ENCODE measurements around the gene GLTP. TPM values are rescaled to one million over a fixed set of nuclear protein-coding genes. Genes with fewer than 3 reads are reported as not detected.

GLTP gene
- total and polyA plus RNA-seq, 2 of the 4 experiments (the other 2 are of a cell fraction), result 34.4 to 58.4 TPM

- Histone ChIP-seq H2BK5ac (ENCODE audit: low read depth, low read length, poor library complexity, severe bottlenecking) (no peak overlapping the region), H3K4me3 (ENCODE audit: insufficient read depth, low read depth, low read length) (no peak overlapping the region), H3K4me2 (ENCODE audit: low read depth, low read length) (no peak overlapping the region), H2AFZ (replicated peaks; ENCODE audit: low read length, poor library complexity) (no peak overlapping the region), H4K5ac (ENCODE audit: low read depth, low read length) (no peak overlapping the region), H2BK120ac (ENCODE audit: low read depth, low read length) (no peak overlapping the region), H3K56ac (ENCODE audit: extremely low read depth, insufficient read depth, low read length) (no peak overlapping the region), H2AK9ac (replicated peaks; ENCODE audit: low read depth, low read length, poor library complexity) (no peak overlapping the region), H3K18ac (ENCODE audit: low read depth, low read length) (no peak overlapping the region), H3K79me1 (ENCODE audit: low read depth in 1 of 2, low read length in 2 of 2) (no peaks in the 10 kb centered on the region), H2BK15ac (ENCODE audit: low read depth, low read length) (no peak overlapping the region), H3K27ac (ENCODE audit: insufficient read depth, low read length) (no peak overlapping the region), H4K8ac (ENCODE audit: low read depth in 2 of 2, low read length in 2 of 2) (no peak overlapping the region), H3K9me1 (ENCODE audit: insufficient read depth, low read length) (peaks cover 7% of the 10 kb centered on the region; the same call in 1 of the 2 replicates), H3K4me1 (ENCODE audit: control insufficient read depth, insufficient read depth, low read length) (0 out of 2 replicates have a peak, but pooled peaks cover 6% of the 10 kb centered on the region), H3K14ac (replicated peaks; ENCODE audit: low read depth, low read length) (no peak overlapping the region), H3K9ac (ENCODE audit: low read depth, low read length) (no peak overlapping the region), H4K20me1 (ENCODE audit: insufficient read depth, low read length) (no peaks in the 10 kb centered on the region), H3K4ac (ENCODE audit: low read depth, low read length) (0 out of 2 replicates have a peak overlapping the region, but pooled peaks have one; percentile 16), H3K9me3 (ENCODE audit: control insufficient read depth, insufficient read depth, low read length) (no peaks in the 10 kb centered on the region), H3K27me3 (ENCODE audit: control insufficient read depth, insufficient read depth, low read length) (no peaks in the 10 kb centered on the region; the same call in 1 of the 2 replicates), H4K91ac (ENCODE audit: insufficient read depth, low read depth, low read length) (no peak overlapping the region; the same call in 1 of the 2 replicates), H2AK5ac (ENCODE audit: low read depth, low read length) (no peak overlapping the region), H2BK20ac (ENCODE audit: low read depth, low read length) (no peak overlapping the region), H3K23ac (ENCODE audit: low read depth, low read length) (no peak overlapping the region), H3K36me3 (ENCODE audit: control insufficient read depth, insufficient read depth, low read length) (no peaks in the 10 kb centered on the region)
- dilution Hi-C loops (cut with HindIII; ENCODE audit: low sequenced_read_pairs, unreplicated experiment), result no loop called here
- no TSS peak for BruUV-seq (replicated peaks)
- in situ Hi-C loops (cut with MboI; ENCODE audit: low sequenced_read_pairs), result no loop called here
- 91% methylated on average over 5 of the region's 13 CpGs; no CpG with 5 or more reads in 1 of the 2 experiments for WGBS, 2 experiments (ENCODE audit: extremely low coverage in 2 of 2, insufficient read length in 1 of 2)
- TF ChIP-seq CEBPB (IDR thresholded peaks at IDR 0.05; ENCODE audit: low read depth, low read length) (no peak), SMC3 (IDR thresholded peaks at IDR 0.05; ENCODE audit: low read depth, low read length) (no peak), POLR2A (IDR thresholded peaks at IDR 0.05; ENCODE audit: low read depth, low read length) (no peak), RAD21 (IDR thresholded peaks at IDR 0.05; ENCODE audit: low read length) (no peak)
- TF ChIP-seq, protein P1, sequence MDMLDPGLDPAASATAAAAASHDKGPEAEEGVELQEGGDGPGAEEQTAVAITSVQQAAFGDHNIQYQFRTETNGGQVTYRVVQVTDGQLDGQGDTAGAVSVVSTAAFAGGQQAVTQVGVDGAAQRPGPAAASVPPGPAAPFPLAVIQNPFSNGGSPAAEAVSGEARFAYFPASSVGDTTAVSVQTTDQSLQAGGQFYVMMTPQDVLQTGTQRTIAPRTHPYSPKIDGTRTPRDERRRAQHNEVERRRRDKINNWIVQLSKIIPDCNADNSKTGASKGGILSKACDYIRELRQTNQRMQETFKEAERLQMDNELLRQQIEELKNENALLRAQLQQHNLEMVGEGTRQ (IDR thresholded peaks at IDR 0.05; ENCODE audit: low read depth, low read length), result no peak
- intact Hi-C loops (cut with micrococcal nuclease), result no loop called here
- DNase-seq (no peak), ATAC-seq (ENCODE audit: low read depth) (no peak)
- ChIA-PET POLR2A (ENCODE audit: unreplicated experiment) (no interaction called here), CTCF (no interaction called here)
These were observed 10.4 kb upstream of the GLTP start for GRCh38 chr12:109890620-109891170.
